Liver (tissue), 3 donors: Measurements from ENCODE around the gene PRSS56.

ENCODE experiments used
- FOXA2 ChIP-seq: IDR thresholded peaks from 2 replicates; pipeline ENCODE4 v1.6.1; 2016; ENCODE audit warnings: antibody characterized with exemption
- JUND ChIP-seq, 2 donors: IDR thresholded peaks; 2 replicates each; pipeline ENCODE4 v1.6.1; 2016; ENCODE audit warnings: antibody characterized with exemption in 2 of 2
- RAD21 ChIP-seq, 2 donors: IDR thresholded peaks; 2 replicates each; pipeline ENCODE4 v1.6.1; 2016; ENCODE audit warnings: antibody characterized with exemption in 2 of 2, mild to moderate bottlenecking in 2 of 2
- SP1 ChIP-seq: IDR thresholded peaks from 2 replicates; pipeline ENCODE4 v1.6.1; 2018; ENCODE audit warnings: antibody characterized with exemption, mild to moderate bottlenecking
- TAF1 ChIP-seq: conservative IDR thresholded peaks from 2 replicates; pipeline ENCODE4 v1.6.1; 2016; ENCODE audit warnings: antibody characterized with exemption, mild to moderate bottlenecking
- YY1 ChIP-seq: IDR thresholded peaks from 2 replicates; pipeline ENCODE4 v1.6.1; 2016; ENCODE audit warnings: antibody characterized with exemption, mild to moderate bottlenecking
- TF ChIP-seq, protein P1 (sequence below): IDR thresholded peaks from 2 replicates; pipeline ENCODE4 v1.6.1; 2016; ENCODE audit warnings: antibody characterized with exemption
- TF ChIP-seq, protein P2 (sequence below): fragments of 150-350 bp; IDR thresholded peaks from 2 replicates; pipeline ENCODE4 v1.5.1; 2017; ENCODE audit warnings: improper control_type of control experiment, low read depth, low read length; ENCODE audit not compliant: missing input control
- TF ChIP-seq, protein P3 (sequence below): IDR thresholded peaks from 2 replicates; pipeline ENCODE4 v1.6.1; 2016; ENCODE audit warnings: antibody characterized with exemption
- TF ChIP-seq, protein P4 (sequence below): IDR thresholded peaks from 2 replicates; pipeline ENCODE4 v1.6.1; 2016; ENCODE audit warnings: antibody characterized with exemption, mild to moderate bottlenecking
- donor health status: healthy.
- donor health status: healthy.

DNA sequence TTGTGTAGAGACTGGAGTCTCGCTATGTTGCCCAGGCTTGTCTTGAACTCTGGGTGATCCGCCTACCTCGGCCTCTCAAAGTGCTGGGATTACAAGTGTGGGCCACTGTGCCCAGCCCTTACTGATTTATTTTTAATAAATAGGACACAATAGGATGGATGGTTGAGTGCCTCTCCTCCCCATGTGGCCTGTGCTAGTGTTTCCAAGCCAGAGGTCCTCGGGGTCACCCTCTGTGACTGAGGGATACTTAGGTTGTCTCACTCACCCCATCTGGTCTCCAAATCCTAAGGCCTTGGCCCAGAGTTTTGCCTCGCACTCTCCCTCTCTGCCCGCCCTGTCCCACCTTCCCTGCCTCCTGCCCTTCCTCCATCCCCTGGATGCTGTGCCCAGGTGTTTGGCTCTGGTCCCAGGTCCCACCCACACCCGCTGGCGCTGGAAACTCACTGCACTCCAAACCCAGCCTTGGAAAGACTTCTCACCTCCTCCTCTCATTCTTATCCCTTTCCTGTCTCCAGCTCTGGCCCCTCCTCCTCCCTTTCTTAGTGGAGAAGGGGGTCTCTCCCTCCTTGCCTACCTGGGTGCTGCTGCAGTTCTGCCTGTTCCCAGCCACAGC lies 27.8 kb upstream of the PRSS56 start:
- TF ChIP-seq, protein P1, sequence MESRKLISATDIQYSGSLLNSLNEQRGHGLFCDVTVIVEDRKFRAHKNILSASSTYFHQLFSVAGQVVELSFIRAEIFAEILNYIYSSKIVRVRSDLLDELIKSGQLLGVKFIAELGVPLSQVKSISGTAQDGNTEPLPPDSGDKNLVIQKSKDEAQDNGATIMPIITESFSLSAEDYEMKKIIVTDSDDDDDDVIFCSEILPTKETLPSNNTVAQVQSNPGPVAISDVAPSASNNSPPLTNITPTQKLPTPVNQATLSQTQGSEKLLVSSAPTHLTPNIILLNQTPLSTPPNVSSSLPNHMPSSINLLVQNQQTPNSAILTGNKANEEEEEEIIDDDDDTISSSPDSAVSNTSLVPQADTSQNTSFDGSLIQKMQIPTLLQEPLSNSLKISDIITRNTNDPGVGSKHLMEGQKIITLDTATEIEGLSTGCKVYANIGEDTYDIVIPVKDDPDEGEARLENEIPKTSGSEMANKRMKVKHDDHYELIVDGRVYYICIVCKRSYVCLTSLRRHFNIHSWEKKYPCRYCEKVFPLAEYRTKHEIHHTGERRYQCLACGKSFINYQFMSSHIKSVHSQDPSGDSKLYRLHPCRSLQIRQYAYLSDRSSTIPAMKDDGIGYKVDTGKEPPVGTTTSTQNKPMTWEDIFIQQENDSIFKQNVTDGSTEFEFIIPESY: no peak
- TF ChIP-seq, protein P2, sequence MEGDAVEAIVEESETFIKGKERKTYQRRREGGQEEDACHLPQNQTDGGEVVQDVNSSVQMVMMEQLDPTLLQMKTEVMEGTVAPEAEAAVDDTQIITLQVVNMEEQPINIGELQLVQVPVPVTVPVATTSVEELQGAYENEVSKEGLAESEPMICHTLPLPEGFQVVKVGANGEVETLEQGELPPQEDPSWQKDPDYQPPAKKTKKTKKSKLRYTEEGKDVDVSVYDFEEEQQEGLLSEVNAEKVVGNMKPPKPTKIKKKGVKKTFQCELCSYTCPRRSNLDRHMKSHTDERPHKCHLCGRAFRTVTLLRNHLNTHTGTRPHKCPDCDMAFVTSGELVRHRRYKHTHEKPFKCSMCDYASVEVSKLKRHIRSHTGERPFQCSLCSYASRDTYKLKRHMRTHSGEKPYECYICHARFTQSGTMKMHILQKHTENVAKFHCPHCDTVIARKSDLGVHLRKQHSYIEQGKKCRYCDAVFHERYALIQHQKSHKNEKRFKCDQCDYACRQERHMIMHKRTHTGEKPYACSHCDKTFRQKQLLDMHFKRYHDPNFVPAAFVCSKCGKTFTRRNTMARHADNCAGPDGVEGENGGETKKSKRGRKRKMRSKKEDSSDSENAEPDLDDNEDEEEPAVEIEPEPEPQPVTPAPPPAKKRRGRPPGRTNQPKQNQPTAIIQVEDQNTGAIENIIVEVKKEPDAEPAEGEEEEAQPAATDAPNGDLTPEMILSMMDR: no peak
- TF ChIP-seq YY1 (no peak), RAD21 (IDR thresholded peaks at IDR 0.05) (no peak), FOXA2 (no peak), SP1 (no peak), TAF1 (no peak), JUND (IDR thresholded peaks at IDR 0.05) (no peak)
- TF ChIP-seq, protein P3, sequence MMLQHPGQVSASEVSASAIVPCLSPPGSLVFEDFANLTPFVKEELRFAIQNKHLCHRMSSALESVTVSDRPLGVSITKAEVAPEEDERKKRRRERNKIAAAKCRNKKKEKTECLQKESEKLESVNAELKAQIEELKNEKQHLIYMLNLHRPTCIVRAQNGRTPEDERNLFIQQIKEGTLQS: no peak
- TF ChIP-seq, protein P4, sequence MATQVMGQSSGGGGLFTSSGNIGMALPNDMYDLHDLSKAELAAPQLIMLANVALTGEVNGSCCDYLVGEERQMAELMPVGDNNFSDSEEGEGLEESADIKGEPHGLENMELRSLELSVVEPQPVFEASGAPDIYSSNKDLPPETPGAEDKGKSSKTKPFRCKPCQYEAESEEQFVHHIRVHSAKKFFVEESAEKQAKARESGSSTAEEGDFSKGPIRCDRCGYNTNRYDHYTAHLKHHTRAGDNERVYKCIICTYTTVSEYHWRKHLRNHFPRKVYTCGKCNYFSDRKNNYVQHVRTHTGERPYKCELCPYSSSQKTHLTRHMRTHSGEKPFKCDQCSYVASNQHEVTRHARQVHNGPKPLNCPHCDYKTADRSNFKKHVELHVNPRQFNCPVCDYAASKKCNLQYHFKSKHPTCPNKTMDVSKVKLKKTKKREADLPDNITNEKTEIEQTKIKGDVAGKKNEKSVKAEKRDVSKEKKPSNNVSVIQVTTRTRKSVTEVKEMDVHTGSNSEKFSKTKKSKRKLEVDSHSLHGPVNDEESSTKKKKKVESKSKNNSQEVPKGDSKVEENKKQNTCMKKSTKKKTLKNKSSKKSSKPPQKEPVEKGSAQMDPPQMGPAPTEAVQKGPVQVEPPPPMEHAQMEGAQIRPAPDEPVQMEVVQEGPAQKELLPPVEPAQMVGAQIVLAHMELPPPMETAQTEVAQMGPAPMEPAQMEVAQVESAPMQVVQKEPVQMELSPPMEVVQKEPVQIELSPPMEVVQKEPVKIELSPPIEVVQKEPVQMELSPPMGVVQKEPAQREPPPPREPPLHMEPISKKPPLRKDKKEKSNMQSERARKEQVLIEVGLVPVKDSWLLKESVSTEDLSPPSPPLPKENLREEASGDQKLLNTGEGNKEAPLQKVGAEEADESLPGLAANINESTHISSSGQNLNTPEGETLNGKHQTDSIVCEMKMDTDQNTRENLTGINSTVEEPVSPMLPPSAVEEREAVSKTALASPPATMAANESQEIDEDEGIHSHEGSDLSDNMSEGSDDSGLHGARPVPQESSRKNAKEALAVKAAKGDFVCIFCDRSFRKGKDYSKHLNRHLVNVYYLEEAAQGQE: no peak
